Stimulated activated CD8-positive, alpha-beta memory T cell treated with anti-CD3 and anti-CD28 coated beads, Interleukin-15, amount 100 ng/mL, for 1 hour (primary cell): Measurements from ENCODE around the gene MCAT.
A peak's percentile ranks its signal among the peaks of the same experiment; 100 is the strongest.

ENCODE experiments used
- DNase-seq: peaks from one replicate; pipeline ENCODE4 v3.0.0-alpha.2; 2020; ENCODE audit warnings: low read depth

MCAT gene

DNA sequence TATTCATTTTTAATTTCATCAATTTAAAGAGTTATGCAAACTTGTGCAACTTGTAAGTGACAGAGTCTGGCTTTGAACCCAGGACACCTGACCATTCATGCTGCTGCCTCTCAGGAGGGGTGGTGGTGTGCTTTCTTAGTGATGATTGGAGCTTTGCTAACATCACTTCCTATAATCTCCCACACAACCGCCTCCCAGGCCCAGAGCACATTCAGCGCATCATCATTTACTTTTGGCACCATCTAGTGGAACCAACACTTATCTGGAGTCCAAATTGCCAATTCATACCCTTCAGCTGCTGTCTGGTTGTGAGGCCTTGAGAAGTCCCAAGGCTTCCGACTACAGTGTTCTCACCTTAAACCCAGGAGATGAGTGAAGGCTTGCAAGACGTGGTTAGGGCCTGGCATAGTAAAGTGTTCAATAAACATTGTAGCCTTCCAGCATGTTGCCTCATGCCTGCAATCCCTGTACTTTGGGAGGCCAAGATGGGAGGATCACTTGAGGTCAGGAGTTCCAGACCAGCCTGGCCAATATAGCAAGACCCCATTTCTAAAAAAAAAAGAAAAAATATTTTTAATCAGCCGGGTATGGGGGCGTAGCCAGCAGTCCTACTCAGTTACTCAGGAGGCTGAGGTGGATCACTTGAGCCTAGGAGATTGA lies 52.9 kb downstream of the MCAT start:
- DNase-seq: no peak

DNA sequence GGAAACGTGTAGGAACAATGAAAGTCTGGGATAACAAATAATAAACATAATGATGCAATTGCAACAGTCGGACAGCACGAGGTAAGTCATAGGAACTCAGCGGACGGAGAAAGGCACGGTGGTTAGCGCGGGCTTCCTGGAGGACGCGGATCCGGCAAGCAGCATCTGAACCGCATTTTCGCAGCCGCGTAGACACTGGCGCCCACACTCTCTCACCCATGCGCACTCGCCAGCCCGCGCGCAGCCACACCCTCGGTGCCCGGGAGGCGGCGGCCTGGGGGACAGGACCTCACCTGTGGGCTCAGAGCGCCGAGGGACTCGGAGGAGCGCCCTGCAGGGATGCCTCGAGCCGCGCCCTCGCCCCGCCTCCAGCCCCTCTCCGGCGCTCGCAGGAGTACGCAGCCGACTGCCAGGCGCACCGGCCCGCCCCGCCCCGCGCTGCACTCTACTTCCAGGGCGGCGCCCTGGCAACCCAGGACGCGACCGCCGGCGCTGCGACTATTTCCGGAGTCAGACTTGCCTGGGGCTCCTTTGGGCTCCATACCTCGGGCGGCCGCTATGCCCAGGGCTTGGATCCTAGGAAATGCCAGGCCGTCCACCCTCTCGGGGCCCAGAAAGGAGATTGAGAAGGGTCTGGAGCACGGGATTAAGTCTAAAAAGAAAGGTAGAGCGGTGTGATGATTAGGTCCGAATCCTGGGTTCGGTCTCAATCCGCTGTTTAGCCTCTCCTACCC lies 54.0 kb downstream of the MCAT start, which contains the start of gene TTLL1:
TSS of gene TTLL1 (minus strand) at position 408 of the 734 bp plus-strand sequence. CDS start 13,805 bp downstream, outside the sequence.
- DNase-seq: peak; percentile 71

DNA sequence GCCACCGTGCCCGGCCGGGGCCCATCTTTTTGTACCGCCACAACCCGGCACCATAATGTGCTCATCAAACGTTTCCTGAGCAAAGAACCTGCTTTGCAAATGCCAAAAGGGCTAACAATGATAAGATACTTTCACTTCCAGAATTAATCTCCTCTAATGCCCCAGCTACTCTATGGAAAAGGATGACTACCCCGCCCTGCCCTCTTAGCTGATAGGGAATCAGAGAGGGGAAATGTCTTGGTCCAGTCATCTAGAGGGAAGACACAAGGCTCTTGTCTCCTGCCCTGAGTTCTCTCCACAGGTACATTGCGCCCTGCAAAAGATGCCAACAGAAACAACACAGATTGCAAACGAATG lies 54.6 kb downstream of the MCAT start:
- no peak for DNase-seq

DNA sequence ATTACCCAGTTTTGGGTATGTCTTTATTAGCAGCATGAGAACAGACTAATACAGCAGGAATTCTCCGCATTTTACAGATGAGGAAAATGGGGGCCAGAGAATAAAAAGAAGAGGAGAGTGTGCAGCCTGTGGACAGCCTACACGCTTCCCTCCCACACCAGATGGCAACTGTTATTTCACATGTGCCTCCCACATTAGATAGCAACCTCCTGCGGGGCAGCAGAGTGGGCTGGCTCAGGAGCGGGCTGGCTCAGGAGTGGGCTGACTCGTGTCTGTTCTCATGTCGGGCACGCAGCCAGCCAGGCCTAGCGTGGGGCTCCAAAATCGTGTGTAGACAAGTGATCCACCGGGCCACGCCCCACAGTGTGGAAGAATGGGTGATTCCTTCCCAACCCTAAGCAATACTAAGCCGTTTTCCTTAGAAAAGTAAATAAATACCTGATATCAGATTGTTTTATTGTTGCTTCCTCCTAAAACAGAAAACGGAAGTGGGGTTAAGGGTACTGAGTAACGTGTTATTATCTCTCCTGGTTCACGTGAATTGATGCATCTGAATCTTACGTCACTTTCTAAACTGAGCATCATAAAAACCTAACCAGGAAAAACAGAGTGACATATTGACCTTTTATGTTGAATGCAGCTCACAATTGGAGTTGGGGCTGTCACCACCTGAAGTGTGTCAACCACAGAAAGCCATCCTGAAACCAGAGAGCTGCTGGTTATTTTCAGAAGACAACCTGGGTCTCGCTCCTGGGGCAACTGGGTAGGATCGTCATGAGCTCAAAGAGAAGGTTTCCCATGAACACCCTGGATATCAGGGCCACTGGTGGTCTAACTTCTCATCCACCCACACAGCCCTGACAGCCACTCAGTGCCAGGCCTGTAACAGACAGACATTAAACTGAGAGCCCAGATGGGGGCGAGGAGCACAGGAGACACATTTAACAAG lies 57.3 kb downstream of the MCAT start:
- no peak for DNase-seq
